ENCODE results near the gene ANTKMT. TPM values are rescaled to one million over a fixed set of nuclear protein-coding genes. Genes with fewer than 3 reads are reported as not detected.

Gene ANTKMT
- total and polyA plus RNA-seq, 2 of the 8 experiments (the other 6 are each of a cell fraction or from before 2014, with no cell fraction given), result 26.5 to 26.6 TPM

GRCh38 chr16:679814-680624 lies 40.9 kb upstream of the ANTKMT start, which contains the start of gene STUB1 (continued):
- TF ChIP-seq KDM1A (IDR thresholded peaks at IDR 0.05; ENCODE audit: borderline replicate concordance, low read length) (0 out of 2 replicates have a peak, but pooled peaks have one; percentile 10), TBP (IDR thresholded peaks at IDR 0.05; ENCODE audit: low read depth, low read length) (peak; percentile 51; the same call in 1 of the 2 replicates), JUN (IDR thresholded peaks at IDR 0.05; ENCODE audit: low read depth, low read length) (no peak), BACH1 (IDR thresholded peaks at IDR 0.05; ENCODE audit: low read length) (peak; percentile 59; the same call in 1 of the 2 replicates), MAFK (IDR thresholded peaks at IDR 0.05; ENCODE audit: low read depth, low read length) (no peak), PHF8 (conservative IDR thresholded peaks at IDR 0.05; ENCODE audit: low read depth, low read length) (peak; percentile 67)
